ENCODE data around the gene CYFIP1.
"Not testable (repeated sequence)": the region's sequence is repeated elsewhere in the genome, so short reads cannot be mapped to it uniquely, and the experiment has no call there.

The CYFIP1 gene

DNA sequence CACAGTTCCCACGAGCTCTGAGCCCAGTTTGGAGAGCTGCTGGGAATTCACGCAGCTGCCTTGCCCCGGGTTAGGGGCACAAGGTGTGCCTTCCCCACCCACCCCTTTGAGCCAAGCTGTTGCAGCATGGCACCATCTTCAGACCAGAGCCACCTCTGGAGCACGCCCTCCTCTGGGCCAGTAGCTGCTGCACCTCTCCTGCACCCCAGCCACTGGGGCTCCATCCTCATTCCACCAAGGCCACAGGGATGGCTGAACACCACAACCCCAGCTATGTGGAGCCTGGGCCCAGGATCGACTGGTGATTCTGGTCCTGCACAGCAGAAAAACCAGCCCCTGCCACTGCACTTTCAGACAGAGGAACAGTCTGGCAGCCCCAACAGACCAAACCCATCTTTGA lies 33.5 kb upstream of the CYFIP1 start:
- H3K27me3 ChIP-seq (ENCODE audit: control insufficient read depth, insufficient read depth, low read length), result no peaks in the 10 kb centered on the region
- H3K4me3 ChIP-seq (ENCODE audit: low read depth, low read length), result no peak overlapping the region
- H3K79me2 ChIP-seq, result no peaks in the 10 kb centered on the region
- no peak overlapping the region for H3K4me2 ChIP-seq (ENCODE audit: low read length)
- H3K4me1 ChIP-seq, result no peaks in the 10 kb centered on the region
- no peaks in the 10 kb centered on the region for H3K36me3 ChIP-seq (ENCODE audit: control insufficient read depth, insufficient read depth, low read length)
- TF ChIP-seq CTCF (IDR thresholded peaks at IDR 0.05), result no peak
- H3K9me3 ChIP-seq (ENCODE audit: control insufficient read depth, low read length), result no peaks in the 10 kb centered on the region
- no peak overlapping the region for H2AFZ ChIP-seq
- no peak overlapping the region for H3K9ac ChIP-seq
- H3K27ac ChIP-seq, result no peak overlapping the region

- not testable (repeated sequence) for H3K9me3 ChIP-seq (ENCODE audit: control insufficient read depth, low read length); H3K9ac ChIP-seq; H3K79me2 ChIP-seq; H3K4me2 ChIP-seq (ENCODE audit: low read length); H2AFZ ChIP-seq; H3K27me3 ChIP-seq (ENCODE audit: control insufficient read depth, insufficient read depth, low read length); H3K4me1 ChIP-seq; H3K4me3 ChIP-seq (ENCODE audit: low read depth, low read length); H3K36me3 ChIP-seq (ENCODE audit: control insufficient read depth, insufficient read depth, low read length); H3K27ac ChIP-seq
Measured at GRCh38 chr15:23012616-23013015, 32.4 kb upstream of the CYFIP1 start.

DNA sequence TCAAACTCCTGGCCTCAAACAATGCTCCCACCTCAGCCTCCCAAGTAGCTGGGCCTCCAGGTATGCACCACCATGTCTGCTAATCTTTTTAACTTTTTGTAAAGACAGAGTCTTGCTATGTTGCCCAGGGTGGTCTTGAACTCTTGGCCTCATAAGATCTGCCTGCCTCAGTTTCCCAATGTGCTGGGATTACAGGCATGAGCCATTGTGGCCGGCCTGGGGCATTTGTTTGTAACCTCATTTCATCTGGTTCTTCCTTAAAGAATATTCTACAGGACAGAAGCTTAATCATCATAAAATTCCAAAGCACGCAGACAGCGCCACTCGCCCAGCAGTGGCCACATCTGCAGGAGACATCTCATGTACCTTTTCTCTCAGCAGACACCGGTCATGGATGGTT lies 23.6 kb upstream of the CYFIP1 start:
- H3K9ac ChIP-seq, result no peak overlapping the region
- no peaks in the 10 kb centered on the region for H3K27me3 ChIP-seq (ENCODE audit: control insufficient read depth, insufficient read depth, low read length)
- no peak overlapping the region for H3K27ac ChIP-seq
- no peaks in the 10 kb centered on the region for H3K9me3 ChIP-seq (ENCODE audit: control insufficient read depth, low read length)
- no peak for TF ChIP-seq CTCF (IDR thresholded peaks at IDR 0.05)
- H3K4me1 ChIP-seq, result no peaks in the 10 kb centered on the region
- H3K79me2 ChIP-seq, result no peaks in the 10 kb centered on the region
- no peak overlapping the region for H3K4me3 ChIP-seq (ENCODE audit: low read depth, low read length)
- H2AFZ ChIP-seq, result no peak overlapping the region
- no peak overlapping the region for H3K4me2 ChIP-seq (ENCODE audit: low read length)
- no peaks in the 10 kb centered on the region for H3K36me3 ChIP-seq (ENCODE audit: control insufficient read depth, insufficient read depth, low read length)

DNA sequence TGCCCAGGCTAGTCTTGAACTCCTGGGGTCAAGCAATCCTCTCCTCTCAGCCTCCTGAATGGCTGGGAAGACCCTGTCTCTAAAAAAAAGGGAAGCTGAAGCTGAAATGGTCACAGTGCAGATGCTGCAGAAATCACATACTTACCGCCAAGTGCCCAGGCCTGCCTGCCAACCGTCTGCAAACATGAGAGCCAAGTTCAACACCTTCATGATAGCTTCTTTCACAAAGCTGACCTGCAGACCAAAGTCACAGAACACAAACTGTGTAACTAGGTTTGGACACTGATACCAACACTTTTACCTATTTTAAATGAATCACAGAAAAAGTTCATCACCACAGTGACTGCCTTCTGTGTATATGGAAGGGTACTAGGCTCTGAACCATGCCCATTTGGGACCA lies 22.8 kb upstream of the CYFIP1 start:
- H3K9me3 ChIP-seq (ENCODE audit: control insufficient read depth, low read length), result no peaks in the 10 kb centered on the region
- H3K27me3 ChIP-seq (ENCODE audit: control insufficient read depth, insufficient read depth, low read length), result no peaks in the 10 kb centered on the region
- no peak overlapping the region for H2AFZ ChIP-seq
- no peaks in the 10 kb centered on the region for H3K4me1 ChIP-seq
- H3K4me3 ChIP-seq (ENCODE audit: low read depth, low read length), result no peak overlapping the region
- no peak for TF ChIP-seq CTCF (IDR thresholded peaks at IDR 0.05)
- no peak overlapping the region for H3K27ac ChIP-seq
- H3K9ac ChIP-seq, result no peak overlapping the region
- no peak overlapping the region for H3K4me2 ChIP-seq (ENCODE audit: low read length)
- no peaks in the 10 kb centered on the region for H3K79me2 ChIP-seq
- H3K36me3 ChIP-seq (ENCODE audit: control insufficient read depth, insufficient read depth, low read length), result no peaks in the 10 kb centered on the region

- Histone ChIP-seq H3K9ac (no peak overlapping the region), H3K4me1 (no peaks in the 10 kb centered on the region), H3K27me3 (ENCODE audit: control insufficient read depth, insufficient read depth, low read length) (no peaks in the 10 kb centered on the region), H3K27ac (no peak overlapping the region), H2AFZ (no peak overlapping the region), H3K36me3 (ENCODE audit: control insufficient read depth, insufficient read depth, low read length) (no peaks in the 10 kb centered on the region), H3K79me2 (no peaks in the 10 kb centered on the region), H3K9me3 (ENCODE audit: control insufficient read depth, low read length) (no peaks in the 10 kb centered on the region), H3K4me3 (ENCODE audit: low read depth, low read length) (no peak overlapping the region), H3K4me2 (ENCODE audit: low read length) (no peak overlapping the region)
- no peak for TF ChIP-seq CTCF (IDR thresholded peaks at IDR 0.05)
Measured at GRCh38 chr15:22995795-22996194, 15.6 kb upstream of the CYFIP1 start.
